C4-2B (cell line): ENCODE data around the gene ATP1A2.

Experiments
- CTCF ChIP-seq: fragments of 450-650 bp; conservative IDR thresholded peaks from 2 replicates; pipeline ENCODE4 v1.5.1; 2017; ENCODE audit warnings: mild to moderate bottlenecking
- ZFX ChIP-seq: fragments of 450-650 bp; IDR thresholded peaks from 2 replicates; pipeline ENCODE4 v1.6.1; 2017

- TF ChIP-seq CTCF (no peak), ZFX (no peak)
Observed at GRCh38 chr1:160168016-160168415, 52.5 kb downstream of the ATP1A2 start.
